GM21447 (cell line): Measurements from ENCODE around the gene TBCK.
"Not testable (repeated sequence)": the region's sequence is repeated elsewhere in the genome, so short reads cannot be mapped to it uniquely, and the experiment has no call there.

ENCODE experiments used
- ATAC-seq: cut with Tn5 transposase; IDR thresholded peaks from one replicate; pipeline ENCODE4 v1.9.1; 2021; ENCODE audit not compliant: unreplicated experiment

TBCK gene

DNA sequence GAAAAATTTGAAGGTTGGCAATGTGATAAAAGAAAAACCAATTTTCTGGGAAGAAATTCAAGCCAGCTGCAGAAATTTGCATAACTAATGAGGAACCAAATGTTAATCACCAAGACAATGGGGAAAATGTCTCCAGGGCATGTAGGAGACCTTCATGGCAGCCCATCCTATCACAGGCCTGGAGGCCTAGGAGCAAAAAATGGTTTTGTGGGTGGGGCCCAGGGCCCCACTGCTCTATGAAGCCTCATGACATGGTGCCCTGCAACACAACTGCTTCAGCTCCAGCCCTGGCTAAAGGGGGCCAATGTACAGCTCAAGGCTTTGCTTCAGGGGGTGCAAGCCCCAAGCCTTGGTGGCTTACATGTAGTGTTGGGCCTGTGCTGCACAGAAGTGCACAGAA lies 184.0 kb downstream of the TBCK start:
- ATAC-seq = no peak

DNA sequence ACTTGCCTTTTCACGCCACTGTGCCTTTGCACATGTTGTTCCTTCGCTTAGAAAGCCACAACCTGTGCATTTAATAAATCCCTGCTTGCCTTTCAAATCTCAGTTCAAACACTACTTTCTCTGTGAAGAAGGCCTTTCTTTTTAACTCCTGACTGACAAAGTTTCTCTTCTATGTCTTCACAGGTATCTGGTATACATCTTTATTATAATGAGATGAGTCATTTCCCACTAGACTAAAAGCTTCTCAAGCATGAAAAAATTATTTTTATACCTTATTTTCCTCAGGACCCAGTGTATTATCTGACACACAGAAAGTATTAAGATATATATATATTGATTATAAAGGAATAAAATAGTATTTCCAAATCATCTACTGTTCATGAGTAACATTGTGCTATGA lies 189.9 kb downstream of the TBCK start:
- ATAC-seq = no peak

GRCh38 chr4:106119949-106120555 lies 196.0 kb downstream of the TBCK start:
- ATAC-seq = not testable (repeated sequence)

DNA sequence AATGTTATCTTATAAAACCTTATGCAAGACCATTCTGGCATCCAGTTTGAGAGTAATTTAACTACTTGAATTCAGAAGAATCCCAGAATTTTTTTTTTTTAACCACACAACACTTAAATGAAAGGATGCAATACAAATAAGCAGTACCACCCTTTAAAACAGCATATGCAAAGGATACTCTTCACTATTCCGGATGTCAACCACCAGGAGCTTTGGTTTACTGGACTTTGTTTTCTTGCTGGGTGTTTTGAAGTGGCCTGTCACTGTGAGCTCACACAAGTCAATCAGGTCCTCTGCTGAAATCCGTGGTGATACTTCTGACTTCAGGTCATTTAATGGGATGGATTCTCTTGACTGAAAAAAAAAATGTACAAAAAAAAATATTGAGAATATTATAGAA lies 200.0 kb downstream of the TBCK start:
- no peak for ATAC-seq

GRCh38 chr4:106114270-106114669 lies 201.7 kb downstream of the TBCK start:
- ATAC-seq = no peak

DNA sequence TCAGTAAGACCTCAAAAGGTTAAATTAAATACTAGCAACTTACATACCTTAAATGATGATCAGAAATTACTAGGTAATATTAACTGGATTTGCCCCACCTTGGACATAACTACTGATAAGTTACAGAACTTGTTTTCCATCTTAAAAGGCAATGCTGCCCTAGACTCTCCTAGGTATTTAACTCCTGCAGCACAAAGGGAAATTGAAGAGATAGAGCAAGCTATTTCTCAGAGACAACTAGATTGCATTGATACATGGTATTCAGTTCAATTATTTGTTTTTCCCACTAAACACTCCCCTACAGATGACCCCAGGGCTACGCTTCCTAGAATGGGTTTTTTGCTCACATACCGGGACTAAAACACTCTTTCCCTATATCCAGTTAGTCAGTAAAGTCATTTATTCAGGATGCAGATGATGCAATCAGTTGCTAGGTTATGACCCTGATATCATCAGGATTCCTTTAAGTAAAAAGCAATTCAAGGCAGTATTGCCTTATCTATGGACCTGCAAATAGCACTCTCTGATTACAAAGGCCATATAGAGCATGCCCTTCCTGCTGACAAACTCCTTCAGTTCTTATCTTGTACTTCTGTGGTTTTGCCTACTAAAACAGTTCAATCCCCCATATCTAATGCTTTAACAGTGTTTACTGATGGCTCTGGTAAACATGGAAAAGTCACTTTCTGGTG lies 204.1 kb downstream of the TBCK start:
- not testable (repeated sequence) for ATAC-seq

- ATAC-seq = no peak
Measured at GRCh38 chr4:106109929-106110328, 206.1 kb downstream of the TBCK start.

DNA sequence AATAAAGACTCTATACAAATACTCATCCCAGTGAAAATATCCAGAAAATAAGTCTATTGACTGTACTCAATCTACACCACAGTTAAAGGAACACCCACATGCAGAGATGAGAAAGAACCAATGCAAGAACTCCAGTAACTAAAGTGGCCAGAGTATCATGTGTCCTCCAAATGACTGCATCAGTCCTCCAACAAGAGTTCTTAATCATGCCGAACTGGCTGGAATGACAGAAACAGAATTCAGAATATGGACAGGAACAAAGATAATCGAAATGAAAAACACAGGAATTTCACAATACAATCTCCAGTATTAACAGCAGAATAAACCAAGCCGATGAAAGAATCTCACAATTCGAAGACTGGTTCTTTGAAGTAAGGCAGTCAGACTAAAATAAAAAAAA lies 210.3 kb downstream of the TBCK start:
- ATAC-seq = no peak

GRCh38 chr4:106104276-106104675 lies 211.7 kb downstream of the TBCK start:
- ATAC-seq = no peak

DNA sequence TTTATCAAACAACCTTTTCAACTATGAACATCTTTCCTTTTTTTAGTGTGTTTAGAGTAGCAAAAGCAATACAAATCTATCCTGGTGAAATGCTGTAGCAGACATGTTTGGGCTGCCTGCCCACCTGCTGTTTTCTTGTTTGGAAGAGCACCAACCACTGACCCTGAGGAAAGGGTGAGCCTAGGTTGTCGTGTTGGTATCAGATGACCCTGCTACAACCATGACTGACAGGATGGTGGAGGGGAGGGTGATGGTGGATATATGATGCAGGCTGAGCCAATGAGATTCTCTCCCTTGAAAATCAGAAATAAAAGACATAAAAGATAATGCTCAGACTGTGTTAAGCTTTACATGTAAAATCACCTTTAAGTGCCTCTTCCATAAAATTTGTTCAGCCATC lies 219.6 kb downstream of the TBCK start:
- ATAC-seq = no peak

GRCh38 chr4:106095408-106095807 lies 220.6 kb downstream of the TBCK start:
- ATAC-seq = no peak

GRCh38 chr4:106092361-106093040 lies 223.5 kb downstream of the TBCK start:
- no peak for ATAC-seq

DNA sequence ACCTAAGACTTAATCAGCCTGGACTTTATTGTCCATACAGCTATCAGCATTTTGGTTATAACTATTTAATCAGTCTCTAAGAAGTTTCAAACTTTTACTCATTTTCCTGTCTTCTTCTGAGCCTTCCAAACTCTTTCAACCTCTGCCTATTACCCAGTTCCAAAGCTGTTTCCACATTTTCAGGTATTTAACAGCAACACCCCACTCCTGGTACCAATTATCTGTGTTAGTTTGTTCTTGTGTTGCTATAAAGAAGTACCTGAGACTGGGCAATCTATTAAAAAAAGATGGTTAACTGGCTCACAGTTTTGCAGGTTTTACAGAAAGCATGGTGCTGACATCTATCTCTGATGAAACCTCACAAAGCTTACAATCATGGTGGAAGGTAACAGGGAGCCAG lies 225.2 kb downstream of the TBCK start:
- no peak for ATAC-seq

DNA sequence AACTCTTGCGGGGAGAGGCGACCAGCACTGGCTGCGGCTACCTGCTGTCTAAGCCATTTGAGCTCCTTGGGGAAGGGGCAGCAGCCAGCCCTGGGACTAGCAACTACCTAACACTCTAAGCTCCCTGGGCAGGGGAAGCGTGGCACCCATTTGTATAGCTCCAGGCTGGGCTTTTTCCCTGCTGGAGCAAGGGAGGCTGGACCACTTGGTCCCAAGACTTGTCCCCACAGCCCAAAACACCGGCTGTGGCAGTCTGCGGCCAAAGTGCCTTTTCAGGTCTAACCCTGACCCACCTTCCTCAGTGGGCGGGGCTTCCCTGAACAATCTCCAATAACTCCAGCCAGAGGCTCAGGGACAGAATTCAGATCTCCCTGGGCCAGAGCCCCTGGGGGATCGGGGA lies 232.9 kb downstream of the TBCK start:
- no peak for ATAC-seq

- no peak for ATAC-seq
Measured at GRCh38 chr4:106080376-106080775, 235.6 kb downstream of the TBCK start.

DNA sequence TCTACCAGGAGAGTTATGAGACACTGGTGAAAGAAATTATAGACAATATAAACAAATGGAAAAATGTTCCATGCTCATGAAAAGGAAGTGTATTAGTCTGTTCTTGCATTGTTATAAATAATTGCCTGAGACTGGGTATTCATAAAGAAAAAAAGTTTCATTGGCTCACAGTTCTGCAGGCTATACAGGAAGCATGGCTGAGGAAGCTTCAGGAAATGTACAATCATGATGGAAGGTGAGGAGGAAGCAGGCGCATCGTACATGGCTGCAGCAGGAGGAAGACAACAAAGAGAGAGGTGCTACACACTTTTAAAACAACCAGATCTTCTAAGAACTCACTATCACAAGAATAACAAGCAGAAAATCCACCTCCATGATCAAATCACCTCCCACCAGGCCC lies 236.4 kb downstream of the TBCK start:
- no peak for ATAC-seq

GRCh38 chr4:106065018-106065417 lies 251.0 kb downstream of the TBCK start:
- ATAC-seq = no peak

- ATAC-seq = no peak
Measured at GRCh38 chr4:106063009-106063408, 253.0 kb downstream of the TBCK start.

DNA sequence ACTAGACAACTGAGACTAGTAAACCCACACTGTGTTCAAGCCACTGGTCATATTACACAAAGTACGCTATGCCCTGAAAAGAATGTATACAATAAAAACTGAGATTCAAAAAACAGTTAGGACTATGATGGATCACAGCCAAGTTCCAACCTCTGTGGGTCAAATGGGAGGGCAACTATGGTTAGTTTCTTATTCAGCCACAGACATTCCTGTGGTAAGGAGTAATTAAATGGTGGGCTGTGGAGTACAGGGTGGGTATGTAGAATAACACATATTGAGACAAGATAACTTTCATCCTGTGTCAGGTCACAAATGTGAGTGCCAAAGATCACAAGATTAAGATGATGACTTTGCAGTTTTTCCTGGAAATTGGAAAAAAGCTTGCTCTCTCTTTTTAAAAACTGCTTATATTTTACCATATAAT lies 253.5 kb downstream of the TBCK start:
- ATAC-seq = no peak

DNA sequence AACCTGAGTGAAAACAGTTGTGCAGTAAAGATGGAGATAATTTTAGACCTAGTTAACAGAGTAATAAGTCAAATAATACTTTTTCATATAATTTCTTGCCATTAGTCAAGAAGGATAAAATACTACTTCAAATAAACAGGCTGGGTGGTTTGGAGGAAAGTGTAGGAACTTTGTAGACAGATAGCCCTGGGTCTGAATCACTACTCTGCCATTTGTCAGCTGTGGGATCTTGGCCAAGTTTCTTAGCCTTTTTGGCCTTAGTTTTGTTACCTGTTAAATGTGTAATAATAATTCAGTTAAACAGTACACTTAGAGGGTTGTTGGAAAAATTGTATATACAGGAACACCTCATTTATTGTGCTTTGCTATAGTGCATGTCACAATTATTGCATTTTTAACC lies 257.1 kb downstream of the TBCK start:
- ATAC-seq = no peak

- no peak for ATAC-seq
Measured at GRCh38 chr4:106056914-106057313, 259.1 kb downstream of the TBCK start.

DNA sequence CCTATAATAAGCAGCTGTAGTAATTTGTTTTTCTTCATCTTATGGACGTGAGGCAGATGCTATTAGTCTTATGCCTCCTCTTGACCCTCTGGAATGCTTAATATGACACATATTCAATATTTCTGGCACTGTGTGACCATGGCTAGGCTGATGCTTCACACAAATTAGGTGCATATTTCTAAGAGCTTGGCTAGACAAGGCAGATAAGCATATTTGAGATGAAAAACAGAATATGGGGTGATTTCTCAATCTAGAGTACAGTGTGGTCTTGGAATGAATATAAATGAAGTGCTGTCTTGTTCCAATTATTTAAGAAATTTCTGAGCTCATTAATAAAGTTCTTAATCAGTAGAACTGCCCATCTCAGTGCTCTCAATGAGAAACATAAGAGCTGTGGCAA lies 264.5 kb downstream of the TBCK start:
- no peak for ATAC-seq
